Subcutaneous adipose tissue (tissue), 4 donors: ENCODE data around the gene MYT1. TPM values are rescaled to one million over a fixed set of nuclear protein-coding genes. Genes with fewer than 3 reads are reported as not detected.

Experiments
- total RNA-seq, 4 donors: library from RNA; depleted of rRNA; stranded (reverse); fragments of >200 nt; gene quantifications; one replicate each; pipeline ENCODE4 v1.1.0, GENCODE V29; 2016
- TF ChIP-seq, protein P1 (sequence below): fragments of 450-650 bp; IDR thresholded peaks from one replicate; pipeline ENCODE4 v1.5.1; 2016; ENCODE audit warnings: low read depth, mild to moderate bottlenecking, control low read depth, antibody characterized with exemption, moderate library complexity

MYT1 gene
- total RNA-seq, 4 donors from 2014 or later = not detected

GRCh38 chr20:64245746-64246595, 81.7 kb downstream of the MYT1 start:
- TF ChIP-seq, protein P1, sequence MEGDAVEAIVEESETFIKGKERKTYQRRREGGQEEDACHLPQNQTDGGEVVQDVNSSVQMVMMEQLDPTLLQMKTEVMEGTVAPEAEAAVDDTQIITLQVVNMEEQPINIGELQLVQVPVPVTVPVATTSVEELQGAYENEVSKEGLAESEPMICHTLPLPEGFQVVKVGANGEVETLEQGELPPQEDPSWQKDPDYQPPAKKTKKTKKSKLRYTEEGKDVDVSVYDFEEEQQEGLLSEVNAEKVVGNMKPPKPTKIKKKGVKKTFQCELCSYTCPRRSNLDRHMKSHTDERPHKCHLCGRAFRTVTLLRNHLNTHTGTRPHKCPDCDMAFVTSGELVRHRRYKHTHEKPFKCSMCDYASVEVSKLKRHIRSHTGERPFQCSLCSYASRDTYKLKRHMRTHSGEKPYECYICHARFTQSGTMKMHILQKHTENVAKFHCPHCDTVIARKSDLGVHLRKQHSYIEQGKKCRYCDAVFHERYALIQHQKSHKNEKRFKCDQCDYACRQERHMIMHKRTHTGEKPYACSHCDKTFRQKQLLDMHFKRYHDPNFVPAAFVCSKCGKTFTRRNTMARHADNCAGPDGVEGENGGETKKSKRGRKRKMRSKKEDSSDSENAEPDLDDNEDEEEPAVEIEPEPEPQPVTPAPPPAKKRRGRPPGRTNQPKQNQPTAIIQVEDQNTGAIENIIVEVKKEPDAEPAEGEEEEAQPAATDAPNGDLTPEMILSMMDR = no peak

DNA sequence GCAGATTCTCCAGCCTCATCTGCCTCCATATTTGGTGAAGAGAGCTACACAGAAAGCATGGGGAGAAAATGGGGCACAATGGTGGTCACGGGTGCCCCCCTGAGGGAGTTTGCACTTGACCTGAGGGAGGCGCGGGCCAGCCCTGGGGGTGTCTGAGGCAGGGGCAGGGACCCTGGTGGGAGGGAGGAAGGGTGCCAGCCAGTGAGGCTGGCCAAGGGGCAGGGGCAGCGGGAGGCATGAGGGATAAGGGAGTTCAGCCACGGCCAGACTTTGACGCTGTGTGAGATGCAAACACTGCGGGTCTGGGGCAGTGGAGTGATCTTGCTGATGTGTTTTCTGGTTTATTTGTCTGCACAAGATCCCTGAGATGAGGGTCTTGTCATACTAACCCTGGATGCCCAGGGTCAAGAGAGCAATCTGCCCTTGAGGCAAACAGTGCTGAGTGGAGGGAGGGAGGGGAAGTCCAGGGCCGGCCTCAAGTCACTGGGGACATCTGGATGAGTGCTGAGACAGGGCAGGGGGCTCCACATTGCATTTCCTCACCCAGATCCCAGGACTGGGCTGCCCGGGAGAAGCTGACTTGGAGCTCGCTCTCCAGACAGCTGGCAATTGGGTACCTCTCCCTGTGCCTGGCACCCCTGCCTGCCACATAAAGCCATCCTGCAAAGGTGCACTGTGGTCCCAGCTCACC, 82.5 kb downstream of the MYT1 start:
- TF ChIP-seq, protein P1 = no peak

DNA sequence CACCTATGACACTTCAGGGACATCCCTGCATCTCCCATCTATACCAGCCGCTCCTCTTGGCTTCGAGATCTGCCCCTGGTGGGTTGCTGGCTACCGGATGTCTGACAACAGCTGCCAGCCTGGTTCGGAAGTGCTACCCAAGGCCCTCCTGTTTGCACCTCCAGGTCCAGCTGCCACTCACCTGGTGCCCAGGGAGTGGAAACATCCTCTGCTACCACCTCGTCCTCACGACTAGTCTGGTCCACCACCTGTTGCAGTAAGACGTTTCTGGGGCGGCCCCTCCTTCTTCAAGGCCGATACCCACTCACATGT, 83.0 kb downstream of the MYT1 start:
- TF ChIP-seq, protein P1 = no peak

DNA sequence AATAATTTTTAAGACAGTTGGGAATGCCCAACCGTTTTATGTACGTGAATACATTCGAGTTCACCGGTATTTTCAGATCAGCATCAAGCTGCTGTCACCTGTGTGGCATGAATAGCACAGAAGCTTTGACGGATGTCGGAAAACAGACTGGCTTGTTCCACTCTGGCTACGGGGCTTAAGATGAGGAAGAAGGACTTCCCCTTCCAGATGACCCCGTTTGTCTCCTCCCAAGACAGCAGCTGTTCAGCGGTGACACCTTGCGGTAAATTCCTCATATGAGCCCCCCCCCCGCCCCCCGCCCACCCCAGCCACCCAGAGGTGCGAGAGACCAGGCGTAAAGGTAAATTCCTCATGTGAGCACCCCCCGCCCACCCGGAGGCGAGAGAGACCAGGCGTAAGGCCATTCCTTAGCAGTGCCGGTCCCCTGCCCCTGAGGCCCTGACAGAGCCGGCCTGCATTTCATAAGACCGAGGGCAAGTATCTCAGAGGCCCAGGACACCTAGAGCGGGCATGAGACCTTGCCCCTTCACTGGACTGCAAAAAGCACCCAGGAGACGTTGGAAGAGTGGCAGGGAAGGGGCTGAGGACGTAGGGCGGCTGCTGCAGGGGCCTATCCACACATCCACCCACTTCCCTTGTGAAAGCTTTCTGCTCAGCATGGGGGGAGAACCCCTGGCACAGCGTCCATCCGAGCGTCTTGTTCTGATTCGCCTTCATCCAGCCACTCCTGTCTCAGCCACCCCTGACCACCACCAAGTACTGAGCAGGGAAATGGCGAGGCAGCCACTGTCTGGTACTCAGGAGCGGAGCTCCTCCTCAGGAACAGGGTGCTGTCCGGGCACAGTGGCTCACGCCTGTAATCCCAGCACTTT, 84.0 kb downstream of the MYT1 start:
- TF ChIP-seq, protein P1 = no peak

- TF ChIP-seq, protein P1 = no peak
Measured at GRCh38 chr20:64250027-64250426, 85.8 kb downstream of the MYT1 start.

- TF ChIP-seq, protein P1 = no peak
Measured at GRCh38 chr20:64253000-64253383, 88.7 kb downstream of the MYT1 start.

GRCh38 chr20:64253443-64253842, 89.2 kb downstream of the MYT1 start:
- TF ChIP-seq, protein P1 = no peak
